Mesenchymal stem cell (in vitro differentiated cells and primary cell): ENCODE measurements around the gene IMMP2L.

ENCODE experiments used
- DNase-seq: peaks from one replicate; pipeline ENCODE4 v3.0.0-alpha.2; 2013
- H2AFZ ChIP-seq: one replicate; pipeline ENCODE4 v1.6.1; 2013; ENCODE audit warnings: low read depth, mild to moderate bottlenecking, control low read depth, inconsistent platforms, low read length, moderate library complexity
- H2AK5ac ChIP-seq: 2 replicates; pipeline ENCODE4 v1.6.1; 2013; ENCODE audit warnings: low read length, moderate library complexity, mild to moderate bottlenecking, inconsistent platforms; ENCODE audit not compliant: severe bottlenecking
- H2BK120ac ChIP-seq: one replicate; pipeline ENCODE4 v1.6.1; 2013; ENCODE audit warnings: low read depth, mild to moderate bottlenecking, inconsistent platforms, low read length, moderate library complexity
- H2BK12ac ChIP-seq, 2 experiments: one replicate each; pipeline ENCODE4 v1.6.1; 2013; ENCODE audit warnings: inconsistent platforms in 2 of 2, low read length in 2 of 2, mild to moderate bottlenecking in 2 of 2, moderate library complexity in 2 of 2, control low read depth in 1 of 2
- H2BK15ac ChIP-seq: one replicate; pipeline ENCODE4 v1.6.1; 2013; ENCODE audit warnings: mild to moderate bottlenecking, low read depth, inconsistent platforms; ENCODE audit not compliant: poor library complexity, severe bottlenecking
- H2BK5ac ChIP-seq: 2 replicates; pipeline ENCODE4 v1.6.1; 2013; ENCODE audit warnings: low read depth, mild to moderate bottlenecking, low read length, control low read depth, inconsistent platforms; ENCODE audit not compliant: poor library complexity, severe bottlenecking
- H3K14ac ChIP-seq, 2 experiments: one replicate each; pipeline ENCODE4 v1.6.1; 2013; ENCODE audit warnings: inconsistent platforms in 2 of 2, low read length in 2 of 2, control low read depth in 1 of 2, mild to moderate bottlenecking in 1 of 2, moderate library complexity in 1 of 2
- H3K18ac ChIP-seq, 2 experiments: one replicate each; pipeline ENCODE4 v1.6.1; 2013; ENCODE audit warnings: inconsistent platforms in 2 of 2, low read length in 2 of 2, control low read depth in 1 of 2, low read depth in 1 of 2, mild to moderate bottlenecking in 1 of 2
- H3K23ac ChIP-seq, 2 experiments: one replicate each; pipeline ENCODE4 v1.6.1; 2013; ENCODE audit warnings: inconsistent platforms in 2 of 2, low read length in 2 of 2, mild to moderate bottlenecking in 2 of 2, moderate library complexity in 2 of 2, control low read depth in 1 of 2
- H3K27ac ChIP-seq: 2 replicates; pipeline ENCODE4 v1.5.1; 2013; ENCODE audit warnings: mild to moderate bottlenecking, moderate library complexity, low read length, control low read depth, inconsistent platforms; ENCODE audit not compliant: poor library complexity, severe bottlenecking
- H3K27me3 ChIP-seq, 2 experiments: 2 replicates each; pipeline versions ENCODE4 v1.6.1 to v1.7.0; 2013; ENCODE audit warnings: low read length in 2 of 2, mild to moderate bottlenecking in 2 of 2, moderate library complexity in 2 of 2, control low read depth in 1 of 2, inconsistent platforms in 1 of 2; ENCODE audit not compliant: control insufficient read depth in 1 of 2, insufficient read depth in 1 of 2
- H3K36me3 ChIP-seq, 2 experiments: 2 replicates each; pipeline versions ENCODE4 v1.6.1 to v1.7.0; 2013; ENCODE audit warnings: low read length in 2 of 2, control low read depth in 1 of 2, inconsistent platforms in 1 of 2, low read depth in 1 of 2, mild to moderate bottlenecking in 1 of 2; ENCODE audit not compliant: insufficient read depth in 2 of 2, control insufficient read depth in 1 of 2
- H3K4ac ChIP-seq, 2 experiments: one replicate each; pipeline ENCODE4 v1.6.1; 2013; ENCODE audit warnings: inconsistent platforms in 2 of 2, low read length in 2 of 2, mild to moderate bottlenecking in 2 of 2, moderate library complexity in 2 of 2, control low read depth in 1 of 2, low read depth in 1 of 2
- H3K4me1 ChIP-seq: 2 replicates; pipeline ENCODE4 v1.6.1; 2013; ENCODE audit warnings: low read depth, low read length, control low read depth; ENCODE audit not compliant: control insufficient read depth, insufficient read depth
- H3K4me2 ChIP-seq: 2 replicates; pipeline ENCODE4 v1.6.1; 2013; ENCODE audit warnings: low read length, mild to moderate bottlenecking, inconsistent platforms; ENCODE audit not compliant: poor library complexity, severe bottlenecking
- H3K4me3 ChIP-seq, 2 experiments: 2 replicates each; pipeline versions ENCODE4 v1.5.1 to v1.7.0; 2013; ENCODE audit warnings: low read length in 2 of 2, mild to moderate bottlenecking in 2 of 2, control low read depth in 1 of 2, low read depth in 1 of 2; ENCODE audit not compliant: insufficient read depth in 1 of 2
- H3K79me1 ChIP-seq: replicated peaks from 2 replicates; pipeline ENCODE4 v1.6.1; 2013; ENCODE audit warnings: mild to moderate bottlenecking, control low read depth, low read length, inconsistent platforms; ENCODE audit not compliant: poor library complexity, severe bottlenecking
- H3K9ac ChIP-seq: 2 replicates; pipeline ENCODE4 v1.7.0; 2013; ENCODE audit warnings: mild to moderate bottlenecking, low read length, moderate library complexity
- H3K9me3 ChIP-seq: 2 replicates; pipeline ENCODE4 v1.7.0; 2013; ENCODE audit warnings: mild to moderate bottlenecking, low read length; ENCODE audit not compliant: control insufficient read depth
- H4K8ac ChIP-seq: one replicate; pipeline ENCODE4 v1.6.1; 2013; ENCODE audit warnings: inconsistent platforms, mild to moderate bottlenecking, low read length, moderate library complexity
- H4K91ac ChIP-seq: one replicate; pipeline ENCODE4 v1.6.1; 2013; ENCODE audit warnings: mild to moderate bottlenecking, low read length, inconsistent platforms
- WGBS: methylation state at CpG from one replicate; pipeline ENCODE4 v1.1.7; 2013; ENCODE audit warnings: mixed read lengths; 5-methylcytosine and 5-hydroxymethylcytosine counted together

IMMP2L gene

GRCh38 chr7:111358915-111359314 is 203.4 kb downstream of the IMMP2L start:
- Histone ChIP-seq H4K91ac (no peak overlapping the region), H2BK15ac (no peak overlapping the region), H3K4me1 (peaks cover 3% of the 10 kb centered on the region), H3K4me2 (no peak overlapping the region), H3K9ac (no peak overlapping the region), H2BK12ac (no peak overlapping the region), H3K4me3 (no peak overlapping the region), H3K9me3 (no peaks in the 10 kb centered on the region), H2AK5ac (no peak overlapping the region), H3K14ac (no peak overlapping the region), H3K18ac (no peak overlapping the region), H3K27me3 (no peaks in the 10 kb centered on the region), H2AFZ (no peak overlapping the region), H3K79me1 (no peaks in the 10 kb centered on the region), H2BK120ac (no peak overlapping the region), H3K36me3 (no peaks in the 10 kb centered on the region), H3K27ac (no peak overlapping the region), H4K8ac (no peak overlapping the region), H3K4ac (no peak overlapping the region), H3K23ac (no peak overlapping the region), H2BK5ac (no peak overlapping the region)
- 100% methylated on average over 4 of the region's 4 CpGs for WGBS
- no peak for DNase-seq

- H2BK15ac ChIP-seq: no peak overlapping the region
- H2BK5ac ChIP-seq: no peak overlapping the region
- H4K91ac ChIP-seq: no peak overlapping the region
- no peak overlapping the region for H4K8ac ChIP-seq
- no peaks in the 10 kb centered on the region for H3K9me3 ChIP-seq
- peaks cover 3% of the 10 kb centered on the region for H3K4me1 ChIP-seq
- H2AK5ac ChIP-seq: no peak overlapping the region
- no peak overlapping the region for H2AFZ ChIP-seq
- H3K27me3 ChIP-seq: no peaks in the 10 kb centered on the region
- no peak overlapping the region for H2BK12ac ChIP-seq
- no peak overlapping the region for H3K9ac ChIP-seq
- H3K4ac ChIP-seq: peak overlapping the region in 1 of 2 experiments; percentile 58
- H3K27ac ChIP-seq: no peak overlapping the region
- H3K23ac ChIP-seq: no peak overlapping the region
- peak; percentile 49 for DNase-seq
- H3K14ac ChIP-seq: no peak overlapping the region
- no peaks in the 10 kb centered on the region for H3K36me3 ChIP-seq
- no peak overlapping the region for H3K4me2 ChIP-seq
- H3K4me3 ChIP-seq: no peak overlapping the region
- H3K18ac ChIP-seq: no peak overlapping the region
- no peak overlapping the region for H2BK120ac ChIP-seq
- no peaks in the 10 kb centered on the region for H3K79me1 ChIP-seq
Measured at GRCh38 chr7:111357691-111358090, 204.6 kb downstream of the IMMP2L start.

DNA sequence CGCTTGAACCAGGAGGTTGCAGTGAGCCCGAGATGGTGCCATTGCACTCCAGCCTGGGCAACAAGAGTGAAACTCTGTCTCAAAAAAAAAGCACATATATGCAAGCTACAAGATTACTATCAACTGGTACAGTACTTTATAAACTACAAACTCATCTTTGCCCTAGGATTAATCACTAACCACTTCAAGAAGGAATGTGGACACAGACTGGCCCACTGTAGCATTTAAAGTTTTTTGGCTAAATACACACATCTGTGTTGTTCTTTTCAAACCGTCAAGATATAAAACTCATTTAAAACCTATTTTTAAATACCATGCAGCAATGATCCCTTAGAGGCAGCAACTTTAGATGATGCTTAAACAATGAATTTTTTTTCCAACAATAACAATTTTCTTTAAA is 205.4 kb downstream of the IMMP2L start:
- H3K4me3 ChIP-seq: no peak overlapping the region
- peak overlapping the region; percentile 36 for H4K8ac ChIP-seq
- WGBS: 81% methylated on average over 3 of the region's 3 CpGs
- DNase-seq: peak; percentile 13
- H2BK12ac ChIP-seq: no peak overlapping the region
- no peak overlapping the region for H2BK5ac ChIP-seq
- no peak overlapping the region for H3K4me2 ChIP-seq
- no peak overlapping the region for H2AFZ ChIP-seq
- no peaks in the 10 kb centered on the region for H3K9me3 ChIP-seq
- H4K91ac ChIP-seq: no peak overlapping the region
- H3K18ac ChIP-seq: no peak overlapping the region
- H3K36me3 ChIP-seq: no peaks in the 10 kb centered on the region
- H2AK5ac ChIP-seq: no peak overlapping the region
- H2BK15ac ChIP-seq: no peak overlapping the region
- H2BK120ac ChIP-seq: no peak overlapping the region
- no peaks in the 10 kb centered on the region for H3K27me3 ChIP-seq
- H3K14ac ChIP-seq: no peak overlapping the region
- no peak overlapping the region for H3K27ac ChIP-seq
- H3K4me1 ChIP-seq: peaks cover 3% of the 10 kb centered on the region
- H3K4ac ChIP-seq: no peak overlapping the region
- H3K79me1 ChIP-seq: no peaks in the 10 kb centered on the region
- no peak overlapping the region for H3K9ac ChIP-seq
- no peak overlapping the region for H3K23ac ChIP-seq

GRCh38 chr7:111352319-111352718 is 210.0 kb downstream of the IMMP2L start:
- H3K79me1 ChIP-seq: no peaks in the 10 kb centered on the region
- no peak overlapping the region for H2AK5ac ChIP-seq
- no peak overlapping the region for H2BK120ac ChIP-seq
- H3K4ac ChIP-seq: no peak overlapping the region
- no peak overlapping the region for H2BK12ac ChIP-seq
- no peak overlapping the region for H2AFZ ChIP-seq
- H4K8ac ChIP-seq: no peak overlapping the region
- H3K14ac ChIP-seq: no peak overlapping the region
- H3K4me3 ChIP-seq: no peak overlapping the region
- DNase-seq: no peak
- 100% methylated on average over 1 of the region's 1 CpG for WGBS
- no peak overlapping the region for H3K9ac ChIP-seq
- H3K4me2 ChIP-seq: no peak overlapping the region
- H3K18ac ChIP-seq: no peak overlapping the region
- H4K91ac ChIP-seq: no peak overlapping the region
- H2BK5ac ChIP-seq: no peak overlapping the region
- no peaks in the 10 kb centered on the region for H3K36me3 ChIP-seq
- H2BK15ac ChIP-seq: no peak overlapping the region
- H3K27me3 ChIP-seq: no peaks in the 10 kb centered on the region
- no peak overlapping the region for H3K27ac ChIP-seq
- H3K4me1 ChIP-seq: peaks cover 3% of the 10 kb centered on the region
- H3K9me3 ChIP-seq: no peaks in the 10 kb centered on the region
- no peak overlapping the region for H3K23ac ChIP-seq
